NCI-H526 treated with DMSO at 0.1 percent for 48 hours (cell line): ENCODE data around the gene UTP3.
A peak's percentile ranks its signal among the peaks of the same experiment; 100 is the strongest.
"Not testable (repeated sequence)": the region's sequence is repeated elsewhere in the genome, so short reads cannot be mapped to it uniquely, and the experiment has no call there.

Experiments used
- DNase-seq: peaks from one replicate; lab custom pipeline; 2025; lab: John Stamatoyannopoulos, UW

Gene UTP3

DNA sequence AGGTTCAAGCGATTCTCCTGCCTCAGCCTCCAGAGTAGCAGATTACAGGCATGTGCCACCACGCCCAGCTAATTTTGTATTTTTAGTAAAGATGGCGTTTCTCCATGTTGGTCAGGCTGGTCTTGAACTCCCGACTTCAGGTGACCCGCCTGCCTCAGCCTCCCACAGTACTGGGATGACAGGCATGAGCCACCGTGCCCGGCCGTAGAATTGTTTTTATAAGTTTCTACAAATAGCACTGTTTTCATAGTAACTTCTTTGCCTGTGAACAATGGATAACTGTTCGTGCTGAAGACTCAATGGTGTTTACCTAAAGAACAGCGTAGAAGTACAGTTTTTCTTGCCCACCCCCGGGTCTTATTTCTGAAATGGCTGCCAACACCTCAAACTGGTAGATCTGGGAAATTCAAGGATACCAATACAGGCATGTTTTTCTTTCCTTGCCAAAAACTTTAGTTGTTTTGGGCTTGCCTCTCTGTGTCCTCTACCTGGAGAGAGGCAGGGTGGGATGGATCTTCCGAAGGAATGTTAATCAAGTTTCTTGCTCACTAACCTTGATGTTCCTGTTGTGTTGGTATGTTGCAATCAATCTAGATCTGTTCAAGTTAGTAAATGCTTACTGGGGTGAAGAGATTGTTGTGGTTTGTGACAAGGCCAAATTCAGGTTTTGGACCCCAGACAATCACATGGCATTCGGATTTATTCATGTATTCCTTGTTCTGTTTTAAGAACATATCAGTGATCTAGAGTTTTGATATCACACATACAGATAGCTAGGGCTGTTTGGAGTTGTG, 30.7 kb downstream of the UTP3 start:
- DNase-seq, result no peak

DNA sequence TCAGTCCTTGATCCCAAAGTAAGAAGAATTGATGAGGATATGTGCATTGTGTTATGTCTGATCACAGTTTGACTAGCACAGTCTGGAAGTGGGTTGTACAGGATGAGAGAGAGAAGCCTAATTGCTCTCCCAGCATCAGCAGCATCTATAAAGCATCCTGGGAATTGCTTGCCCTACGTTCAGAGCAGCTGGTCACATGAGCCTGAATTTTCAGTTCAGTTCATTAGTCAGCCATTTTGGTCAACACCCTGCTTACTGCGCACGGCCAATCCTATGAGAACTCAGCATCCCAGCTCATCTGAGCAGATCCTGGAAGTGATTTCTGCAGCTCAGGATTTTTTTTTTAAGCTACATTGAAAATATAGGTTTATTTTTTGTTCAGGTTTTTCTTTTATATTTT, 33.4 kb downstream of the UTP3 start, which contains the start of gene RUFY3:
Gene RUFY3, plus strand, starts transcription at position 218 of the 400 bp plus-strand sequence. CDS start 610 bp downstream, outside the sequence.
- peak; percentile 83 for DNase-seq

DNA sequence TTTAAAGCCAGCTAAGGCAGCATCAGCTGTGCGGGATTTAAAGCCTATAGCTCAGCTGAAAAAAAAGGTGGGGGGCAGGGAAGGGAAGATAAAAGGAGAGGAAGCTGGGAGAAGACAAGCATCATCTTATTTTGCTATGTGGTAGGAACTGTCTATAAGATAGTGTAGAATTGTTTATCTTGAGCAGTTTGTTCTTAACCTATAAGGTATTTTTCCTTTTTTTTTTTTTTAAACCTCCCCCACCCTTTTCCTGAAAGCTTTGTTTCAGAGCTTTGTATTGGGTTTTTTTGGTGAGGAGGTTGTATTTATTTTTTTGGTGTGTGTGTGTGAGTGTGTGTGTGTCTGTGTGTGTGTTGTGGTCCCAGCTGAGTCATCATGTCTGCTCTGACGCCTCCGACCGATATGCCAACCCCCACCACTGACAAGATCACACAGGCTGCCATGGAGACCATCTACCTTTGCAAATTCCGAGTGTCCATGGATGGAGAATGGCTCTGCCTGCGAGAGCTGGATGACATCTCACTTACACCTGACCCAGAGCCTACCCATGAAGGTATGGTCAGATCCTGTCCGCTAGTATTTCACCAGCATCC, 34.0 kb downstream of the UTP3 start:
- peak; percentile 43 for DNase-seq

DNA sequence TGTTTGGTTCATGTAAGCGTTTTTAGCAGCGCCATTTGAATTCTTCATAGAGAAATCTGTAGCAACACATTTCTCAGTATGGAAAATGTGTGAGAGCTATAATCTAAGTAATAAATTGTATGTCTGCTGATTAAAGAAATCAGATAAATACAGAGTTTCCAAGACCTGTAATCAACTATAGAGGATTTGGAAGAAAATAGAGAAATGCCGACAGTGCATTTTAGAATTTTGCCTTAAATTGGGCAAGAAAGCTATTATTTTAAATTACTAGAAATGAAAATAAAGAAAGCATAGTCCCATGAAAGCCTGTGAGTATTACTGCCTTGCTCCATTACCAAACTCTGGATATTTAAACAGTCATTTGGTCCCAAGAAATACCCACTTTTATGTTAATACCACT, 36.1 kb downstream of the UTP3 start:
- DNase-seq, result no peak

GRCh38 chr4:70725633-70726032, 37.3 kb downstream of the UTP3 start:
- no peak for DNase-seq

GRCh38 chr4:70726515-70726914, 38.2 kb downstream of the UTP3 start:
- DNase-seq, result not testable (repeated sequence)

GRCh38 chr4:70728091-70728490, 39.8 kb downstream of the UTP3 start:
- DNase-seq, result peak; percentile 50

DNA sequence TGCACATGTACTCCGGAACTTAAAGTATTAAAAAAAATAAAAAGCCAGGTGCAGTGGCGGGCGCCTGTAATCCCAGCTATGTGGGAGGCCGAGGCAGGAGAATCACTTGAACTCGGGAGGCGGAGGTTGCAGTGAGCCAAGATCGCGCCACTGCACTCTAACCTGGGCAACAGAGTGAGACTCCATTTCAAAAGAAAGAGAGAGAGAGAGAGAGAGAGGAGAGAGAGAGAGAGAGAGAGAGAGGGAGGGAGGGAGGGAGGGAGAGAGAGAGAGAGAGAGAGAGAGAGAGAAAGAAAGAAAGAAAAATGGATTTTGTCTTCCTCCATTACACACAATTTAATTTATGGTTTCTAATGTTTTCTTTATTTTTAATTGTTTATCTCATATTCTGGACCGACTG, 44.5 kb downstream of the UTP3 start:
- DNase-seq, result not testable (repeated sequence)

GRCh38 chr4:70734168-70734954, 46.0 kb downstream of the UTP3 start:
- DNase-seq, result no peak

GRCh38 chr4:70734971-70735370, 46.6 kb downstream of the UTP3 start:
- no peak for DNase-seq

GRCh38 chr4:70735915-70736314, 47.6 kb downstream of the UTP3 start:
- DNase-seq, result not testable (repeated sequence)

GRCh38 chr4:70737006-70737405, 48.7 kb downstream of the UTP3 start:
- DNase-seq, result no peak

GRCh38 chr4:70737409-70737808, 49.1 kb downstream of the UTP3 start:
- DNase-seq, result no peak

DNA sequence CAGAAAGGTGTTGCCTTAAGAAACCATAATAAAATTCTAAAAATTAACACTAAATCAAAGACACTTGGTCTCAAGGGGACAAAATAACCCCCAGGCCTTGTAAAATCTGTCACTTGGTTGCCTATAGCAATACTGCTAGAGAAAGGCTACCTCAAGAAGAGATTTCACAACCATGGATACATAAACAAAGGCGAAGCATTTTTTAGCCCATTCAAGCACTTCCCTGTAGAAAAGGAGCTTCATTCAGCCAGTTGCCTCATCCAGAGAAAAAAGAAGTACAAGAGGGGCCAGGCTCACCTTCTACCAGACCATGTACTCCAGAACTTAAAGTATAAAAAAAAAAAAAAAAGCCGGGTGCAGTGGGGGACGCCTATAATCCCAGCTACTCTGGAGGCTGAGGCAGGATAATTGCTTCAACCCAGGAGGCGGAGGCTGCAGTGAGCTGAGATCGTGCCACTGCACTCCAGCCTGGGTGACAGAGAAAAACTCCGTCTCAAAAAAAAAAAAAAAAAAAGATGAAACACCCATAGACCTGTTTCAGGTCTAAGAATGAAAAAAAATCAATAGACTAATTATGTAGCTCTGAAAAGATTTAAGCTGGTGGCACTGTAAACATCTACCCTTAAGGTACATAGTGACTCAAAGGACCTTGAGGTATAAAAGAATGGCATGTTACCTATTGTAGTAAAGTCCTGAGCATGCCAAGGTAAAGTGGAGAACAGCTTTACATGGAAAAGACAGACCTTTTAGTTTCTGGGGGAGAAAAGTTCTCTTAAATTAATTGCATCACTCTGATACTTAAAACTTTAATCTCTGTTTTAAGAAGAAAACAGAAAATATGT, 51.4 kb downstream of the UTP3 start:
- DNase-seq, result no peak
